WTC11 (cell line): ENCODE measurements around the gene DNPEP. TPM values are rescaled to one million over a fixed set of nuclear protein-coding genes. Genes with fewer than 3 reads are reported as not detected.

Experiments
- ATAC-seq: fragments of 200-7000 bp; cut with Tn5 transposase; 2 replicates; pipeline ENCODE4 v1.10.0; 2021; ENCODE audit warnings: mild to moderate bottlenecking, moderate library complexity
- CTCF ChIA-PET: fragments of 300-600 bp; sonication (Branson Sonifier 250); formaldehyde crosslinking; loops from one replicate; lab custom pipeline; 2021; ENCODE audit warnings: antibody characterized with exemption; lab: Charles Lee
- POLR2A ChIA-PET: fragments of 350-600 bp; sonication (Branson Sonifier 250); formaldehyde crosslinking; loops from one replicate; lab custom pipeline; 2021; ENCODE audit warnings: antibody characterized with exemption; lab: Charles Lee
- DNase-seq: peaks from one replicate; pipeline ENCODE4 v3.0.0; 2021; ENCODE audit warnings: low spot score
- H3K27ac Mint-ChIP-seq: 2 replicates; pipeline ENCODE4 v1.8.0; 2021; ENCODE audit warnings: mixed read lengths
- H3K27me3 Mint-ChIP-seq: 2 replicates; pipeline ENCODE4 v1.8.0; 2021; ENCODE audit warnings: low read depth, mild to moderate bottlenecking, moderate library complexity, mixed read lengths
- H3K36me3 Mint-ChIP-seq: 2 replicates; pipeline ENCODE4 v1.8.0; 2021; ENCODE audit warnings: mixed read lengths
- H3K4me1 Mint-ChIP-seq: 2 replicates; pipeline ENCODE4 v1.8.0; 2022; ENCODE audit warnings: mixed read lengths
- H3K4me3 Mint-ChIP-seq: 2 replicates; pipeline ENCODE4 v1.8.0; 2021; ENCODE audit warnings: mild to moderate bottlenecking, moderate library complexity, mixed read lengths
- H3K9me3 Mint-ChIP-seq: 2 replicates; pipeline ENCODE4 v1.8.0; 2021; ENCODE audit warnings: mixed read lengths
- CBFB ChIP-seq: sonication (generic); formaldehyde crosslinking; IDR thresholded peaks from 2 replicates; pipeline ENCODE4 v1.8.1; 2022; ENCODE audit warnings: mild to moderate bottlenecking, low read depth, missing genetic modification reagents
- CREB1 ChIP-seq: sonication (generic); formaldehyde crosslinking; IDR thresholded peaks from 2 replicates; pipeline ENCODE4 v1.8.0; 2023; ENCODE audit warnings: mild to moderate bottlenecking, missing genetic modification reagents
- EMX1 ChIP-seq: fragments of 250-450 bp; sonication (Bioruptor Pico); IDR thresholded peaks from 2 replicates; pipeline ENCODE4 v1.8.0; 2021; ENCODE audit warnings: mild to moderate bottlenecking
- ESRRA ChIP-seq: sonication (generic); formaldehyde crosslinking; IDR thresholded peaks from 2 replicates; pipeline ENCODE4 v1.8.1; 2022; ENCODE audit warnings: mild to moderate bottlenecking, missing genetic modification reagents, borderline replicate concordance
- FOXJ3 ChIP-seq: sonication (generic); formaldehyde crosslinking; IDR thresholded peaks from 2 replicates; pipeline ENCODE4 v1.9.0; 2021; ENCODE audit warnings: missing genetic modification reagents, mild to moderate bottlenecking, borderline replicate concordance
- JUN ChIP-seq: sonication (generic); formaldehyde crosslinking; IDR thresholded peaks from 2 replicates; pipeline ENCODE4 v1.8.0; 2023; ENCODE audit warnings: mild to moderate bottlenecking, missing genetic modification reagents
- MYBL2 ChIP-seq: sonication (generic); formaldehyde crosslinking; IDR thresholded peaks from 2 replicates; pipeline ENCODE4 v1.8.1; 2023; ENCODE audit warnings: mild to moderate bottlenecking, moderate library complexity, missing genetic modification reagents
- NR3C1 ChIP-seq: sonication (generic); formaldehyde crosslinking; conservative IDR thresholded peaks from 2 replicates; pipeline ENCODE4 v1.8.1; 2023; ENCODE audit warnings: low read depth, mild to moderate bottlenecking, missing genetic modification reagents
- OVOL2 ChIP-seq: fragments of 250-450 bp; sonication (Bioruptor Pico); IDR thresholded peaks from 2 replicates; pipeline ENCODE4 v1.9.0; 2021; ENCODE audit warnings: mild to moderate bottlenecking, borderline replicate concordance
- SMAD4 ChIP-seq: sonication (generic); formaldehyde crosslinking; IDR thresholded peaks from 2 replicates; pipeline ENCODE4 v1.8.0; 2022; ENCODE audit warnings: mild to moderate bottlenecking, missing genetic modification reagents
- TEAD1 ChIP-seq: sonication (generic); formaldehyde crosslinking; IDR thresholded peaks from 2 replicates; pipeline ENCODE4 v1.8.0; 2022; ENCODE audit warnings: mild to moderate bottlenecking, missing genetic modification reagents
- ZNF138 ChIP-seq: sonication (generic); formaldehyde crosslinking; conservative IDR thresholded peaks from 2 replicates; pipeline ENCODE4 v1.8.1; 2022; ENCODE audit warnings: mild to moderate bottlenecking, moderate library complexity, missing genetic modification reagents
- ZNF263 ChIP-seq: sonication (generic); formaldehyde crosslinking; IDR thresholded peaks from 2 replicates; pipeline ENCODE4 v1.8.1; 2022; ENCODE audit warnings: low read depth, mild to moderate bottlenecking, moderate library complexity, missing genetic modification reagents
- total RNA-seq: library from RNA; stranded (reverse); gene quantifications from 3 replicates; pipeline ENCODE4 v1.2.3, GENCODE V29; 2021
- TF ChIP-seq, protein P1 (sequence below): sonication (generic); formaldehyde crosslinking; conservative IDR thresholded peaks from 2 replicates; pipeline ENCODE4 v1.8.1; 2023; ENCODE audit warnings: mild to moderate bottlenecking, low read depth, missing genetic modification reagents, moderate library complexity
- TF ChIP-seq, protein P2 (sequence below): sonication (generic); formaldehyde crosslinking; IDR thresholded peaks from 2 replicates; pipeline ENCODE4 v1.8.0; 2022; ENCODE audit warnings: mild to moderate bottlenecking, missing genetic modification reagents
- TF ChIP-seq, protein P3 (sequence below): fragments of 250-450 bp; sonication (Bioruptor Pico); IDR thresholded peaks from 2 replicates; pipeline ENCODE4 v1.9.0; 2021; ENCODE audit warnings: moderate library complexity, mild to moderate bottlenecking, inconsistent platforms, borderline replicate concordance
- TF ChIP-seq, protein P4 (sequence below): sonication (generic); formaldehyde crosslinking; IDR thresholded peaks from 2 replicates; pipeline ENCODE4 v1.8.1; 2023; ENCODE audit warnings: mild to moderate bottlenecking, missing genetic modification reagents
- TF ChIP-seq, protein P5 (sequence below): sonication (generic); formaldehyde crosslinking; IDR thresholded peaks from 2 replicates; pipeline ENCODE4 v1.8.0; 2023; ENCODE audit warnings: missing genetic modification reagents, mild to moderate bottlenecking, borderline replicate concordance
- TF ChIP-seq, protein P6 (sequence below): sonication (generic); formaldehyde crosslinking; conservative IDR thresholded peaks from 2 replicates; pipeline ENCODE4 v1.8.1; 2022; ENCODE audit warnings: mild to moderate bottlenecking, missing genetic modification reagents

DNPEP gene
- total RNA-seq, 1 experiment from 2014 or later: 67.6 TPM

DNA sequence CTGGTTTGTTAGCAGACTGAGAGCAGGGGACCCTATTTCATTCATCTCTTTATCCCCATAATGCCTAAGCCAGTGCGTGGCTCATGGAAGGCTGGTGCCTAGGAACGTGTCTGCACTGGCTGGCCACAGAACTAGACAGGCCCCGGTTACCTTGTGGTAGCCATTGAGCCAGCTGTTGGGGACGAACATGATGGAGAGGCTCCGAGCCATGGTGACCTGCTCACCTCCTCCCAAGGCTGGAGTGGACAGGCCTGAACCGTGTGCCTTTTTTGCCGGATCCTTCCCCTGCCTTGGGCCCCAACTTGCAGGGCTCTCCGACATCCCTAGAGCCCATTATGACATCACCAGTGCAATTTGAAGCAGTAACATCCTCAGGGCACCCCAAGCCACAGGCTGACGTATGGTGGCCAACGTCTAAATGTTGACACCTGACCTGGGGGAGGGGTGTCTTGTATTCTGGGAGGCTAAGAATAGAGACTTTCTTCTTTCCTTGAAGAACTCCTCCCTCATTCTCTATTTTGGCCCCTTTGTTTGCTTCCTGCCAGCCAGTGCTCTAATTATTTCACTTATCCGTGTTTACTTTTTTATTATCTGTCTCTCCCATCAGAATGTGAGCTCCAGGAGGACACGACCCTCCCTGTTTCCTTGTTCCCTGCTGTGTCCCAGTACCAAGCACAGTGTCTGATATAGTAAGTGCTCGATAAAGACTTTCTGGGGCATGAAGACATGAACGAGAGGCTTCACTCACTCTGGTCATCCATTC lies 12.2 kb upstream of the DNPEP start (continued):
- TF ChIP-seq, protein P1, sequence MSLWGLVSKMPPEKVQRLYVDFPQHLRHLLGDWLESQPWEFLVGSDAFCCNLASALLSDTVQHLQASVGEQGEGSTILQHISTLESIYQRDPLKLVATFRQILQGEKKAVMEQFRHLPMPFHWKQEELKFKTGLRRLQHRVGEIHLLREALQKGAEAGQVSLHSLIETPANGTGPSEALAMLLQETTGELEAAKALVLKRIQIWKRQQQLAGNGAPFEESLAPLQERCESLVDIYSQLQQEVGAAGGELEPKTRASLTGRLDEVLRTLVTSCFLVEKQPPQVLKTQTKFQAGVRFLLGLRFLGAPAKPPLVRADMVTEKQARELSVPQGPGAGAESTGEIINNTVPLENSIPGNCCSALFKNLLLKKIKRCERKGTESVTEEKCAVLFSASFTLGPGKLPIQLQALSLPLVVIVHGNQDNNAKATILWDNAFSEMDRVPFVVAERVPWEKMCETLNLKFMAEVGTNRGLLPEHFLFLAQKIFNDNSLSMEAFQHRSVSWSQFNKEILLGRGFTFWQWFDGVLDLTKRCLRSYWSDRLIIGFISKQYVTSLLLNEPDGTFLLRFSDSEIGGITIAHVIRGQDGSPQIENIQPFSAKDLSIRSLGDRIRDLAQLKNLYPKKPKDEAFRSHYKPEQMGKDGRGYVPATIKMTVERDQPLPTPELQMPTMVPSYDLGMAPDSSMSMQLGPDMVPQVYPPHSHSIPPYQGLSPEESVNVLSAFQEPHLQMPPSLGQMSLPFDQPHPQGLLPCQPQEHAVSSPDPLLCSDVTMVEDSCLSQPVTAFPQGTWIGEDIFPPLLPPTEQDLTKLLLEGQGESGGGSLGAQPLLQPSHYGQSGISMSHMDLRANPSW (CRISPR knock-in tag): no peak
- TF ChIP-seq FOXJ3 (CRISPR knock-in tag): no peak
- TF ChIP-seq OVOL2: no peak
- TF ChIP-seq MYBL2 (CRISPR knock-in tag): no peak
- TF ChIP-seq ZNF263 (CRISPR knock-in tag): no peak
- TF ChIP-seq TEAD1 (CRISPR knock-in tag): no peak
- TF ChIP-seq EMX1: no peak
- TF ChIP-seq, protein P2, sequence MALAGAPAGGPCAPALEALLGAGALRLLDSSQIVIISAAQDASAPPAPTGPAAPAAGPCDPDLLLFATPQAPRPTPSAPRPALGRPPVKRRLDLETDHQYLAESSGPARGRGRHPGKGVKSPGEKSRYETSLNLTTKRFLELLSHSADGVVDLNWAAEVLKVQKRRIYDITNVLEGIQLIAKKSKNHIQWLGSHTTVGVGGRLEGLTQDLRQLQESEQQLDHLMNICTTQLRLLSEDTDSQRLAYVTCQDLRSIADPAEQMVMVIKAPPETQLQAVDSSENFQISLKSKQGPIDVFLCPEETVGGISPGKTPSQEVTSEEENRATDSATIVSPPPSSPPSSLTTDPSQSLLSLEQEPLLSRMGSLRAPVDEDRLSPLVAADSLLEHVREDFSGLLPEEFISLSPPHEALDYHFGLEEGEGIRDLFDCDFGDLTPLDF (CRISPR knock-in tag): no peak
- no peak for TF ChIP-seq JUN (CRISPR knock-in tag)
- TF ChIP-seq, protein P3, sequence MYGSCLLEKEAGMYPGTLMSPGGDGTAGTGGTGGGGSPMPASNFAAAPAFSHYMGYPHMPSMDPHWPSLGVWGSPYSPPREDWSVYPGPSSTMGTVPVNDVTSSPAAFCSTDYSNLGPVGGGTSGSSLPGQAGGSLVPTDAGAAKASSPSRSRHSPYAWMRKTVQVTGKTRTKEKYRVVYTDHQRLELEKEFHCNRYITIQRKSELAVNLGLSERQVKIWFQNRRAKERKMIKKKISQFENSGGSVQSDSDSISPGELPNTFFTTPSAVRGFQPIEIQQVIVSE (CRISPR knock-in tag): no peak

DNA sequence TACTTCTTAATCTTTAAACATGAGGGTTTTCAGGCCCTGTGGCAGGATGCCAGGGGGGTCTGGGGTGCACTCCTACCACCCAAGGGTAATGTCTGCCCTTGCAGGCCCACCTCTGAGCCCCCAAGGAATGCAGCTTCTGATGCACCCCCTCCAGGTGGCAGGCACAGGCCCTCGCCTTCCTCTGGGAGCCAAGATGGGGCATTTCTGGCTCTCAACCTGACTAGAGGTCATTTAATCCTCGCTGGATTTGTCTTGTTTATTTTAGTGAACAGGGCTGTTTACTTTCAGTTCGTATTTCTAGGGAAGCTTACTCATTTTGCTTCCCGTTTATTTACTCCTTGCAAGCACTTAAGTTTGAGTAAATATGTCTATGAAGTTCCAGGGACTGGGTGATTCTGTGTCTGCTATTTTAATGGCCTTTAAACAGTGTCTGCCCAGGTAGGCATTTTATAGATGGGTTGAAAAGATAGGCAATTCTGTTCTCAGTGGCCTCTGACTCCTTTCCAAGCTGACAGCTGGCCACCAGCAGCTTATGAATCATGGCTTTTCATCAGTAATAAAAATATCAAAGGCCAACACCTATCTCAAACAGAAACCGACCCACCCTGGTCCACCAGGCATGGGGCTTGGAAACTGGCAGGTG lies 11.1 kb upstream of the DNPEP start:
- DNase-seq: no peak
- no peaks in the 10 kb centered on the region for H3K9me3 Mint-ChIP-seq
- POLR2A ChIA-PET: no interaction called here
- H3K36me3 Mint-ChIP-seq: no peaks in the 10 kb centered on the region
- no peak for ATAC-seq
- peaks cover 4% of the 10 kb centered on the region; the same call in 1 of the 2 replicates for H3K27me3 Mint-ChIP-seq
- H3K4me3 Mint-ChIP-seq: no peak overlapping the region
- TF ChIP-seq, protein P4, sequence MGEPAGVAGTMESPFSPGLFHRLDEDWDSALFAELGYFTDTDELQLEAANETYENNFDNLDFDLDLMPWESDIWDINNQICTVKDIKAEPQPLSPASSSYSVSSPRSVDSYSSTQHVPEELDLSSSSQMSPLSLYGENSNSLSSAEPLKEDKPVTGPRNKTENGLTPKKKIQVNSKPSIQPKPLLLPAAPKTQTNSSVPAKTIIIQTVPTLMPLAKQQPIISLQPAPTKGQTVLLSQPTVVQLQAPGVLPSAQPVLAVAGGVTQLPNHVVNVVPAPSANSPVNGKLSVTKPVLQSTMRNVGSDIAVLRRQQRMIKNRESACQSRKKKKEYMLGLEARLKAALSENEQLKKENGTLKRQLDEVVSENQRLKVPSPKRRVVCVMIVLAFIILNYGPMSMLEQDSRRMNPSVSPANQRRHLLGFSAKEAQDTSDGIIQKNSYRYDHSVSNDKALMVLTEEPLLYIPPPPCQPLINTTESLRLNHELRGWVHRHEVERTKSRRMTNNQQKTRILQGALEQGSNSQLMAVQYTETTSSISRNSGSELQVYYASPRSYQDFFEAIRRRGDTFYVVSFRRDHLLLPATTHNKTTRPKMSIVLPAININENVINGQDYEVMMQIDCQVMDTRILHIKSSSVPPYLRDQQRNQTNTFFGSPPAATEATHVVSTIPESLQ (CRISPR knock-in tag): no peak
- TF ChIP-seq CBFB (CRISPR knock-in tag) (no peak), ZNF138 (CRISPR knock-in tag) (no peak)
- TF ChIP-seq, all 79 proteins: peak for 0
- CTCF ChIA-PET: interaction anchor here (0.5 to 1.2 kb wide), 8 partner anchors 11 to 161 kb away, joined by 3 to 6 read pairs (median 4); partner anchors contain the start of gene DNPEP
- H3K4me1 Mint-ChIP-seq: peaks cover 32% of the 10 kb centered on the region
- no peak overlapping the region for H3K27ac Mint-ChIP-seq

DNA sequence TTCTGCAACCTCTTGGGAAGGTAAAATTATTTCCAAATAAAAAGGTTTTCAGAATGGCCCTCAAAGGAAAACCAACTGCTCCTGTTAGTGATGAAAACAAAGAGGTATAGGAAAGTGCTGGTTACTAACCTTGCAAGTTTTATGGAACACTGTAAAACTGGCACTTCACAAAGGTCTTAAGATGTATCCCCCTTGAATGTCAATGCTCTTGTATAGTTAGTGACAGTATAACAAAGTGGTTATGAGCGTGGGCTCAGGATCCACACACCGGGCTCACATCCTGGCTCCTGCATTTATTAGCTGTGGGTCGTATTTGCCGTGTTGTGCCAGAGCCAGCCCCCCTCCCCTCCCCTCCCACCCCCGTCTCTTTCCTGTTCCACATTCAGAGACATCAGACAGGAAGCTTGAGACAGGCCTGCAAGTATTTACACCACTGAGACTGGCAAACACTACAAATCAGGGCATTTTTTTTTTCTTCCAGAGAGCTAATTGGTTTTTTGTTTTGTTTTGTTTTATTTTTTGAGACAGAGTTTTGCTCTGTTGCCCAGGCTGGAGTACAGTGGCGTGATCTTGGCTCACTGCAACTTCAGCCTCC lies 9.2 kb upstream of the DNPEP start:
- Mint-ChIP-seq H3K4me3 (no peak overlapping the region), H3K36me3 (no peaks in the 10 kb centered on the region), H3K27ac (no peak overlapping the region), H3K4me1 (peaks cover 13% of the 10 kb centered on the region), H3K9me3 (no peaks in the 10 kb centered on the region), H3K27me3 (peaks cover 7% of the 10 kb centered on the region; the same call in 1 of the 2 replicates)
- ATAC-seq (no peak), DNase-seq (no peak)
- TF ChIP-seq CREB1 (CRISPR knock-in tag): no peak
- TF ChIP-seq NR3C1 (CRISPR knock-in tag): no peak
- TF ChIP-seq, protein P5, sequence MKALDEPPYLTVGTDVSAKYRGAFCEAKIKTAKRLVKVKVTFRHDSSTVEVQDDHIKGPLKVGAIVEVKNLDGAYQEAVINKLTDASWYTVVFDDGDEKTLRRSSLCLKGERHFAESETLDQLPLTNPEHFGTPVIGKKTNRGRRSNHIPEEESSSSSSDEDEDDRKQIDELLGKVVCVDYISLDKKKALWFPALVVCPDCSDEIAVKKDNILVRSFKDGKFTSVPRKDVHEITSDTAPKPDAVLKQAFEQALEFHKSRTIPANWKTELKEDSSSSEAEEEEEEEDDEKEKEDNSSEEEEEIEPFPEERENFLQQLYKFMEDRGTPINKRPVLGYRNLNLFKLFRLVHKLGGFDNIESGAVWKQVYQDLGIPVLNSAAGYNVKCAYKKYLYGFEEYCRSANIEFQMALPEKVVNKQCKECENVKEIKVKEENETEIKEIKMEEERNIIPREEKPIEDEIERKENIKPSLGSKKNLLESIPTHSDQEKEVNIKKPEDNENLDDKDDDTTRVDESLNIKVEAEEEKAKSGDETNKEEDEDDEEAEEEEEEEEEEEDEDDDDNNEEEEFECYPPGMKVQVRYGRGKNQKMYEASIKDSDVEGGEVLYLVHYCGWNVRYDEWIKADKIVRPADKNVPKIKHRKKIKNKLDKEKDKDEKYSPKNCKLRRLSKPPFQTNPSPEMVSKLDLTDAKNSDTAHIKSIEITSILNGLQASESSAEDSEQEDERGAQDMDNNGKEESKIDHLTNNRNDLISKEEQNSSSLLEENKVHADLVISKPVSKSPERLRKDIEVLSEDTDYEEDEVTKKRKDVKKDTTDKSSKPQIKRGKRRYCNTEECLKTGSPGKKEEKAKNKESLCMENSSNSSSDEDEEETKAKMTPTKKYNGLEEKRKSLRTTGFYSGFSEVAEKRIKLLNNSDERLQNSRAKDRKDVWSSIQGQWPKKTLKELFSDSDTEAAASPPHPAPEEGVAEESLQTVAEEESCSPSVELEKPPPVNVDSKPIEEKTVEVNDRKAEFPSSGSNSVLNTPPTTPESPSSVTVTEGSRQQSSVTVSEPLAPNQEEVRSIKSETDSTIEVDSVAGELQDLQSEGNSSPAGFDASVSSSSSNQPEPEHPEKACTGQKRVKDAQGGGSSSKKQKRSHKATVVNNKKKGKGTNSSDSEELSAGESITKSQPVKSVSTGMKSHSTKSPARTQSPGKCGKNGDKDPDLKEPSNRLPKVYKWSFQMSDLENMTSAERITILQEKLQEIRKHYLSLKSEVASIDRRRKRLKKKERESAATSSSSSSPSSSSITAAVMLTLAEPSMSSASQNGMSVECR: no peak
- TF ChIP-seq SMAD4: no peak
- no peak for TF ChIP-seq ESRRA (CRISPR knock-in tag)
- TF ChIP-seq, protein P6, sequence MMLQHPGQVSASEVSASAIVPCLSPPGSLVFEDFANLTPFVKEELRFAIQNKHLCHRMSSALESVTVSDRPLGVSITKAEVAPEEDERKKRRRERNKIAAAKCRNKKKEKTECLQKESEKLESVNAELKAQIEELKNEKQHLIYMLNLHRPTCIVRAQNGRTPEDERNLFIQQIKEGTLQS (CRISPR knock-in tag): no peak
- POLR2A ChIA-PET: no interaction called here
- CTCF ChIA-PET: interaction anchor here (1.0 to 1.2 kb wide), 3 partner anchors 37 to 132 kb away, joined by 4 read pairs; no protein-coding TSS in a partner anchor
